ENCODE results near the gene YPEL1.

The YPEL1 gene

DNA sequence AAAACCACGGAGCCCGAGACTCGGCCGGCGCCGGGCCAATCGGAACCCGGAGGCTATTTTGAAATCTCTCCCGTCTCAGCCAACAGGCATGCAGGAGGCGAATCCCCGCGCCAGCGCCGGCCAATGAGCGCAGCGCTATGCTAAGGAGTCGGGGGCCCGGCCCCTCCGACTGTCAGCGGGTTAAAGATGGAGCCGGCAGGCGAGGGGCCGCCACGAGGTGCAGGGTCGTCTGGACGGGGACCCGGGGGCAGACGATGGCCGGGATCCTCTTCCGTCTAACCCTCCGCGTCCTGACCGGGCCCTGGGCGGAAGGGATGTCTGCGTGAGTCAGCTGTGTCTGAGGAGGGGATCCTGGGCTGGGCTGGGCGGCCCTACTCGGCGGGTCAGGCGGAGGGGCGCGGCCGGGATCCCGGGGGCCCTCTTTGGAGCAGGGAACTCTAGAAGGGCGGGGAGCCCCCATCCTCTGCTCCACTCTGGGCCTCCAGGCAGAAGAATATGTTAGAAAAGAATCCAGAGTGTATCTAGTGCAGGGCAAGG, 83.5 kb downstream of the YPEL1 start:
- peak; percentile 97 for DNase-seq

DNA sequence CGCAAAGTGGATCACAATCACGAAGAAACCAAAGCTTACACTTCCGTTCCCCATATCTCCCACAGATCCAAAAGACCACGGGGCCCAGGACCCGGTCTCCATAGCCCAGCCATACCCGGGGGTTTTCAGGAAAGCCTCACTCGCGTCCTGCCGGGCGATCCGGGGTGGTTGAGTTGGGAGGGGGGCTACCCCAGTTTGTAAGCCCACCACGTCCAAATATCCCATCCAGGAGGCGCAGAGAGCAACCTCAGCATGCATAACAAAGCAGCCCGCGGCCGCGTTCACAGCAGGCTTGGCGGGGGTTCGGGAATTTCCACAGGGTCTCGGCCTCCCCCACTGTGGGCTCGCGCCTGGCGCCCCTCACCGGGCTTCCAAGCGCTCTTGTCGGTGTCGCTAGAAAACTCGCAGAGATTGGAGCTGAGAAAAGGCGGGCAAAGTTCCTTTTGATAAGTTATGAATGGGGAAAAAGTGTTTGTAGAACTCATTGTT, 84.0 kb downstream of the YPEL1 start:
- no peak for DNase-seq

DNA sequence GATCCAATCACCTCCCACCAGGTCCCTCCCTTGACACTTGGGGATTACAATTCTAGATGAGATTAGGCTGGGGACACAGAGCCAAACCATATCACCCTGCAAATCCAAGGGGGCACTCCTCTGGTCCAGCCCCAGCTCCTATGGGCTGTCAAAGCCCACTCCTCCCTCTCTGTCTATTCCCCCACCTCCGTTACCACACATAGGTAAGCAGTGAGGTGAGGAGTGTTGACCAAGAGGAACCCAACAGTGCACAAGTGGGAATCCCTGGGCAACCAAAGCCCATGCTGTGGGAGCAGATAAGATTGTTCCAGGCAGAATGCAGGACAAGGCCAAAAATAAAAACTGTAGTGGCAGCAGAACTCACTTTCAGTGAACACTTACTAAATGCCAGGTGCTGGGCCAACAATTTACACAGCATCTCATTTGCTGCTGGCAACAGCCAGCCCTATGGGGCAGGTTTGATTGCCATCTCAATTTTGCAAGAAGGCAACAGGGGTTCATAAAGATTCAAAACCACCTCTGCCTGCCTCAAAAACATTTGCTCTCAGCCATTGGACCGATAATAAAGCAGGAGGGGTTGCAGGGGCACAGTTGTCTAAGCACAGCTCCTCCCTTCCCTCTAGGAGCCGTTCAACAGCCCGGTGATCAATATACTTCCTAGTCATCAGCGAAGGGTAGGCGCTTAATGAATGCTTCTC, 84.6 kb downstream of the YPEL1 start:
- DNase-seq, result peak; percentile 65

DNA sequence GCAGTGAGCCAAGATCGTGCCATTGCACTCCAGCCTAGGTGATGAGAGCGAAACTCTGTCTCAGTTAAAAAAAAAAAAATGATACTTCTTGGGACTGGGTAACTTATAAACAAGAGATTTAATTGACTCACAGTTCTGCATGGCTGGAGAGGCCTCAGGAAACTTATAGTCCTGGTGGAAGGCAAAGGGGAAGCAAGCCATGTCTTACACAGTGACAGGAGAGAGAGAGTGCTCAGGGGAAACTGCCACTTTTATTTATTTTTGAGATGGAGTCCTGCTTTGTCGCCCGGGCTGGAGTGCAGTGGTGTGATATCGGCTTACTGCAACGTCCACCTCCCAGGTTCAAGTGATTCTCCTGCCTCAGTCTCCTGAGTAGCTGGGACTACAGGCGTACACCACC, 85.3 kb downstream of the YPEL1 start:
- no peak for DNase-seq
